Prostate gland (tissue), 2 donors: ENCODE results near the gene PLCB1.

Experiments
- CTCF ChIP-seq, 4 experiments: fragments of 200-600 bp in 2 of 4; fragments of 450-650 bp in 2 of 4; sonication (generic) in 2 of 4; IDR thresholded peaks; 1 replicate in 3 of 4; 2 replicates in 1 of 4; pipeline ENCODE4 v1.5.1; 2016 to 2019; ENCODE audit warnings: antibody characterized with exemption in 4 of 4, mild to moderate bottlenecking in 2 of 4, moderate library complexity in 2 of 4
- POLR2AphosphoS5 ChIP-seq: sonication (generic); formaldehyde crosslinking; IDR thresholded peaks from one replicate; pipeline ENCODE4 v1.6.1; 2017; ENCODE audit warnings: antibody characterized with exemption

GRCh38 chr20:8542110-8542486 lies 410.0 kb downstream of the PLCB1 start:
- TF ChIP-seq CTCF (IDR thresholded peaks at IDR 0.05) = no peak
- no peak for TF ChIP-seq POLR2AphosphoS5
